ENCODE results near the gene GDPGP1. TPM values are rescaled to one million over a fixed set of nuclear protein-coding genes. Genes with fewer than 3 reads are reported as not detected.

Gene GDPGP1
- total and polyA plus RNA-seq, 2 of the 4 experiments (the other 2 are of a cell fraction), result 2.3 to 4.1 TPM

DNA sequence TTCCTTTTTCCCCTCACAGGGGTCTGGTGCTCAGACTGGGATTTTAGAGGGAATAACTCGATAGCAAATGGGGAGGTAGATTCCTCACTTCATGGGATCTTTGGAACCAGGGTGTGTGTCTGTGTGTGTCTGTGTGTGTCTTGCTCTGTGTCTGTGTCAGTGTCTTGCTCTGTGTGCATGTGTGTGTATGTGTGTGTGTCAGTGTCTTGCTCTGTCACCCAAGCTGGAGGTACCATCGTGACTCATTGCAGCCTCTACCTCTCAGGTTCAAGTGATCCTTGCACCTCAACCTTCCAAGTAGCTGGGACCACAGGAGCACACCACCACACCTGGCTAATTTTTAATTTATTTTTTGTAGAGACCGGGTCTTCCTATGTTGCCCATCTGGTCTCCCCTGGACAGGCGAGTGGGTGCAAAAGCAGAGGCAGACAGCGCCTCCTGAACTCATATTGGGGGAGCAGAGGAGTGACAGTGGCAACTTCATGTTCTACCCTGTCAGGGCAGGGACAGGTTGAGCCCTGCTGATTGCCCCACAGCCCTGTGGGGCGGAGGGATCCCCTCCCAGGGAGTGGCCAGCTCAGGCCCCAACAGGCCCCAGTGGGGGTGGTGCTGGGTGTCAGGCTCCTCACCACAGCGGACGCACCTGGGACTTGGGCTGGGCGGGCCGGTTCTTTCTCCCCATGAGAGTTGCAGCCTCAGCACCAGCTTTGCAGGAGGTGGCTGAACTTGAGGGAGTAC lies 43.2 kb upstream of the GDPGP1 start:
- no peak overlapping the region for H3K4me3 ChIP-seq (ENCODE audit: insufficient read depth, low read depth, low read length)
- no peak for TF ChIP-seq NFE2L2 (IDR thresholded peaks at IDR 0.05; ENCODE audit: low read depth, low read length)
- TF ChIP-seq, protein P1, sequence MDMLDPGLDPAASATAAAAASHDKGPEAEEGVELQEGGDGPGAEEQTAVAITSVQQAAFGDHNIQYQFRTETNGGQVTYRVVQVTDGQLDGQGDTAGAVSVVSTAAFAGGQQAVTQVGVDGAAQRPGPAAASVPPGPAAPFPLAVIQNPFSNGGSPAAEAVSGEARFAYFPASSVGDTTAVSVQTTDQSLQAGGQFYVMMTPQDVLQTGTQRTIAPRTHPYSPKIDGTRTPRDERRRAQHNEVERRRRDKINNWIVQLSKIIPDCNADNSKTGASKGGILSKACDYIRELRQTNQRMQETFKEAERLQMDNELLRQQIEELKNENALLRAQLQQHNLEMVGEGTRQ (IDR thresholded peaks at IDR 0.05; ENCODE audit: low read depth, low read length), result no peak
- no peak for TF ChIP-seq RFX5 (IDR thresholded peaks at IDR 0.05; ENCODE audit: low read depth, low read length)
- no peak for TF ChIP-seq MAFK (IDR thresholded peaks at IDR 0.05; ENCODE audit: low read depth, low read length)
- TF ChIP-seq CEBPB (IDR thresholded peaks at IDR 0.05; ENCODE audit: low read depth, low read length), result no peak
- no peak for TF ChIP-seq RCOR1 (IDR thresholded peaks at IDR 0.05; ENCODE audit: insufficient replicate concordance, low read length)
- no peak for TF ChIP-seq POLR2A (IDR thresholded peaks at IDR 0.05; ENCODE audit: low read depth, low read length)
- no peak for TF ChIP-seq CHD1 (IDR thresholded peaks at IDR 0.05; ENCODE audit: low read depth, low read length)
- no peak for TF ChIP-seq SMC3 (IDR thresholded peaks at IDR 0.05; ENCODE audit: low read depth, low read length)
- no peak for TF ChIP-seq BHLHE40 (IDR thresholded peaks at IDR 0.05; ENCODE audit: low read depth, low read length)
- TF ChIP-seq RAD21 (IDR thresholded peaks at IDR 0.05; ENCODE audit: low read length), result no peak
- no peak for TF ChIP-seq MXI1 (IDR thresholded peaks at IDR 0.05; ENCODE audit: borderline replicate concordance, low read depth, low read length)
- no peak for TF ChIP-seq FOS (IDR thresholded peaks at IDR 0.05; ENCODE audit: low read depth, low read length)
- no peak for TF ChIP-seq MAZ (IDR thresholded peaks at IDR 0.05; ENCODE audit: borderline replicate concordance, low read depth, low read length)
- TF ChIP-seq, protein P2, sequence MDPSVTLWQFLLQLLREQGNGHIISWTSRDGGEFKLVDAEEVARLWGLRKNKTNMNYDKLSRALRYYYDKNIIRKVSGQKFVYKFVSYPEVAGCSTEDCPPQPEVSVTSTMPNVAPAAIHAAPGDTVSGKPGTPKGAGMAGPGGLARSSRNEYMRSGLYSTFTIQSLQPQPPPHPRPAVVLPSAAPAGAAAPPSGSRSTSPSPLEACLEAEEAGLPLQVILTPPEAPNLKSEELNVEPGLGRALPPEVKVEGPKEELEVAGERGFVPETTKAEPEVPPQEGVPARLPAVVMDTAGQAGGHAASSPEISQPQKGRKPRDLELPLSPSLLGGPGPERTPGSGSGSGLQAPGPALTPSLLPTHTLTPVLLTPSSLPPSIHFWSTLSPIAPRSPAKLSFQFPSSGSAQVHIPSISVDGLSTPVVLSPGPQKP (IDR thresholded peaks at IDR 0.05; ENCODE audit: borderline replicate concordance, low read depth, low read length), result no peak

More for the DNA sequence above, 43.2 kb upstream of the GDPGP1 start:
- peaks cover 0 to 8% of the 10 kb centered on the region in 2 experiments; a peak in 2 of 4 replicates for H3K79me1 ChIP-seq (ENCODE audit: low read depth in 1 of 2, low read length in 2 of 2)
- no peak overlapping the region for H3K4me2 ChIP-seq (ENCODE audit: low read depth, low read length)
- no peaks in the 10 kb centered on the region for H3K9me3 ChIP-seq (ENCODE audit: control insufficient read depth, insufficient read depth, low read length)
- no peak overlapping the region for H2BK20ac ChIP-seq (ENCODE audit: low read depth, low read length)
- intact Hi-C loops (cut with micrococcal nuclease), result no loop called here
- no TSS peak for BruUV-seq (replicated peaks)
- H2BK15ac ChIP-seq (ENCODE audit: low read depth, low read length), result 0 out of 3 replicates have a peak overlapping the region, but pooled peaks have one; percentile 59
- no peak overlapping the region for H2AK9ac ChIP-seq (replicated peaks; ENCODE audit: low read depth, low read length, poor library complexity)
- in situ Hi-C loops (cut with MboI; ENCODE audit: low sequenced_read_pairs), result no loop called here
- H4K5ac ChIP-seq (ENCODE audit: low read depth, low read length), result no peak overlapping the region
- peak overlapping the region; percentile 87; the same call in 1 of the 2 replicates for H2AK5ac ChIP-seq (ENCODE audit: low read depth, low read length)
- POLR2A ChIA-PET (ENCODE audit: unreplicated experiment), result no interaction called here
- H3K9me1 ChIP-seq (ENCODE audit: insufficient read depth, low read length), result peaks cover 9% of the 10 kb centered on the region
- H2BK120ac ChIP-seq (ENCODE audit: low read depth, low read length), result no peak overlapping the region
- CTCF ChIA-PET, result no interaction called here
- no peak for DNase-seq
- no peak overlapping the region for H3K27ac ChIP-seq (ENCODE audit: insufficient read depth, low read length)
- H3K9ac ChIP-seq (ENCODE audit: low read depth, low read length), result no peak overlapping the region
- no peak overlapping the region for H3K56ac ChIP-seq (ENCODE audit: extremely low read depth, insufficient read depth, low read length)
- H4K91ac ChIP-seq (ENCODE audit: insufficient read depth, low read depth, low read length), result no peak overlapping the region
- no peaks in the 10 kb centered on the region for H3K27me3 ChIP-seq (ENCODE audit: control insufficient read depth, insufficient read depth, low read length)
- H3K14ac ChIP-seq (replicated peaks; ENCODE audit: low read depth, low read length), result no peak overlapping the region
- no peak overlapping the region for H2BK5ac ChIP-seq (ENCODE audit: low read depth, low read length, poor library complexity, severe bottlenecking)
- H3K18ac ChIP-seq (ENCODE audit: low read depth, low read length), result no peak overlapping the region
- dilution Hi-C loops (cut with HindIII; ENCODE audit: low sequenced_read_pairs, unreplicated experiment), result no loop called here
- H4K8ac ChIP-seq (ENCODE audit: low read depth in 2 of 2, low read length in 2 of 2), result peak overlapping the region in 1 of 2 experiments; percentile 47; a peak in 1 of 4 replicates
- H3K4me1 ChIP-seq (ENCODE audit: control insufficient read depth, insufficient read depth, low read length), result peaks cover 15% of the 10 kb centered on the region
- no peak for ATAC-seq (ENCODE audit: low read depth)
- H3K4ac ChIP-seq (ENCODE audit: low read depth, low read length), result no peak overlapping the region
- no peaks in the 10 kb centered on the region for H3K36me3 ChIP-seq (ENCODE audit: control insufficient read depth, insufficient read depth, low read length)
- H4K20me1 ChIP-seq (ENCODE audit: insufficient read depth, low read length), result no peaks in the 10 kb centered on the region
- no peak overlapping the region for H3K23ac ChIP-seq (ENCODE audit: low read depth, low read length)
- 90% methylated on average over 4 of the region's 10 CpGs; no CpG with 5 or more reads in 1 of the 2 experiments for WGBS, 2 experiments (ENCODE audit: extremely low coverage in 2 of 2, insufficient read length in 1 of 2)
- H2AFZ ChIP-seq (replicated peaks; ENCODE audit: low read length, poor library complexity), result no peak overlapping the region
